HG03521 (cell line): ENCODE measurements around the gene ADAR.

Source experiments
- ATAC-seq: cut with Tn5 transposase; IDR thresholded peaks from one replicate; pipeline ENCODE4 v1.9.1; 2021; ENCODE audit warnings: mild to moderate bottlenecking, moderate library complexity; ENCODE audit not compliant: unreplicated experiment

ADAR gene

GRCh38 chr1:154616659-154617345 is 8.8 kb upstream of the ADAR start:
- no peak for ATAC-seq

GRCh38 chr1:154615411-154615810 is 7.4 kb upstream of the ADAR start:
- no peak for ATAC-seq

GRCh38 chr1:154614901-154615300 is 6.9 kb upstream of the ADAR start:
- ATAC-seq = no peak

GRCh38 chr1:154614247-154614646 is 6.3 kb upstream of the ADAR start:
- ATAC-seq = no peak

- no peak for ATAC-seq
These were observed 3.3 kb upstream of the ADAR start for GRCh38 chr1:154611150-154611862.

- ATAC-seq = no peak
These were observed 1.7 kb upstream of the ADAR start for GRCh38 chr1:154609398-154610380.

- ATAC-seq = no peak
These were observed 648 bp upstream of the ADAR start for GRCh38 chr1:154608397-154609270.

GRCh38 chr1:154607106-154607608 is 829 bp downstream of the ADAR start:
- no peak for ATAC-seq

GRCh38 chr1:154605534-154605933 is 2.5 kb downstream of the ADAR start:
- ATAC-seq = no peak

GRCh38 chr1:154603317-154603716 is 4.7 kb downstream of the ADAR start:
- no peak for ATAC-seq

GRCh38 chr1:154599658-154600057 is 8.3 kb downstream of the ADAR start:
- no peak for ATAC-seq

- ATAC-seq = no peak
These were observed 8.9 kb downstream of the ADAR start for GRCh38 chr1:154598871-154599635.

- no peak for ATAC-seq
These were observed 12.4 kb downstream of the ADAR start for GRCh38 chr1:154595621-154596020.

- ATAC-seq = no peak
These were observed 13.2 kb downstream of the ADAR start for GRCh38 chr1:154594811-154595210.

GRCh38 chr1:154593390-154593789 is 14.6 kb downstream of the ADAR start:
- ATAC-seq = no peak

- ATAC-seq = no peak
These were observed 16.8 kb downstream of the ADAR start for GRCh38 chr1:154591206-154591605.

- ATAC-seq = no peak
These were observed 17.2 kb downstream of the ADAR start for GRCh38 chr1:154590756-154591155.

- ATAC-seq = no peak
These were observed 18.2 kb downstream of the ADAR start for GRCh38 chr1:154589780-154590179.

- ATAC-seq = no peak
These were observed 21.3 kb downstream of the ADAR start for GRCh38 chr1:154586641-154587040.
